ENCODE measurements around the gene PLXND1. TPM values are rescaled to one million over a fixed set of nuclear protein-coding genes. Genes with fewer than 3 reads are reported as not detected.
"Not testable (repeated sequence)": the region's sequence is repeated elsewhere in the genome, so short reads cannot be mapped to it uniquely, and the experiment has no call there.

The PLXND1 gene
- total RNA-seq, 1 donor from 2014 or later, result 27.3 TPM

- DNase-seq (ENCODE audit: low read depth), result no peak
- no peak for TF ChIP-seq CTCF (conservative IDR thresholded peaks at IDR 0.05; ENCODE audit: low read depth, low read length)
- H3K4me3 ChIP-seq (ENCODE audit: low read depth, low read length), result no peak overlapping the region
Measured at GRCh38 chr3:129549805-129550204, 56.7 kb downstream of the PLXND1 start.

GRCh38 chr3:129549006-129549800, 57.3 kb downstream of the PLXND1 start:
- no peak overlapping the region for H3K4me3 ChIP-seq (ENCODE audit: low read depth, low read length)
- TF ChIP-seq CTCF (conservative IDR thresholded peaks at IDR 0.05; ENCODE audit: low read depth, low read length), result no peak
- no peak for DNase-seq (ENCODE audit: low read depth)

GRCh38 chr3:129548104-129548965, 58.1 kb downstream of the PLXND1 start:
- H3K4me3 ChIP-seq (ENCODE audit: low read depth, low read length), result no peak overlapping the region
- TF ChIP-seq CTCF (conservative IDR thresholded peaks at IDR 0.05; ENCODE audit: low read depth, low read length), result no peak
- no peak for DNase-seq (ENCODE audit: low read depth)

GRCh38 chr3:129547241-129547640, 59.2 kb downstream of the PLXND1 start:
- H3K4me3 ChIP-seq (ENCODE audit: low read depth, low read length), result no peak overlapping the region
- DNase-seq (ENCODE audit: low read depth), result no peak
- TF ChIP-seq CTCF (conservative IDR thresholded peaks at IDR 0.05; ENCODE audit: low read depth, low read length), result no peak

GRCh38 chr3:129545951-129546350, 60.5 kb downstream of the PLXND1 start:
- H3K4me3 ChIP-seq (ENCODE audit: low read depth, low read length); DNase-seq (ENCODE audit: low read depth): not testable (repeated sequence)

GRCh38 chr3:129543999-129544398, 62.5 kb downstream of the PLXND1 start:
- H3K4me3 ChIP-seq (ENCODE audit: low read depth, low read length), result no peak overlapping the region
- TF ChIP-seq CTCF (conservative IDR thresholded peaks at IDR 0.05; ENCODE audit: low read depth, low read length), result no peak
- DNase-seq (ENCODE audit: low read depth), result no peak

GRCh38 chr3:129543156-129543790, 63.2 kb downstream of the PLXND1 start, which contains the start of gene H1-8:
TSS of gene H1-8 (plus strand) at chr3:129543175. CDS start at chr3:129543219, 44 bp downstream.
- no peak for DNase-seq (ENCODE audit: low read depth)
- no peak for TF ChIP-seq CTCF (conservative IDR thresholded peaks at IDR 0.05; ENCODE audit: low read depth, low read length)
- no peak within 1 kb of the TSS for H3K4me3 ChIP-seq (ENCODE audit: low read depth, low read length)
